GM21576 (cell line): Measurements from ENCODE around the gene PDYN.
"Not testable (repeated sequence)": the region's sequence is repeated elsewhere in the genome, so short reads cannot be mapped to it uniquely, and the experiment has no call there.

Source experiments
- ATAC-seq: cut with Tn5 transposase; IDR thresholded peaks from one replicate; pipeline ENCODE4 v1.9.1; 2021; ENCODE audit warnings: mild to moderate bottlenecking, moderate library complexity; ENCODE audit not compliant: unreplicated experiment

Gene PDYN

DNA sequence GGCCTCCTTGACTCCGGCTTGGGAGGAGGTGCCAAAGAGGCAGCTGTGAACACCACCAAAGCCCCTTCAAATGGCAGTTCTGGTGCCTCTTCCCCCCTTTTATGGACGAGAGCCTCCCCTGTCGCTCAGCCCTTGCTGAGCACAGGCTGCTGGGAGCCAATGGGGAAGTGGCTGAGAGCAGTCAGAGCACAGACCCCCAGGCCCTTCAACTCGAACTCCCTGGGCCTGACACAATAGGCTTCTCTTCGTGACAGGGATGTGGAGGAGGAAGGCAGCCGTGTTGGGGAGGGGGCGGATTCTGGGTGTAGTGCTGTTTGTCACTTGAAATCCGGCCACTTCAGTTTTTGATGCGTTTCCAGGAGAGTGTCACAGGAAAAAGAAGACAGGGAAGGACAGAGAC, at the start of gene PDYN:
Gene PDYN (minus strand): TSS at position 73 of the 400 bp plus-strand sequence. CDS start 10,974 bp downstream, outside the sequence.
- ATAC-seq: no peak

- no peak for ATAC-seq
Measured at GRCh38 chr20:2042400-2042799, 48.5 kb upstream of the PDYN start.

DNA sequence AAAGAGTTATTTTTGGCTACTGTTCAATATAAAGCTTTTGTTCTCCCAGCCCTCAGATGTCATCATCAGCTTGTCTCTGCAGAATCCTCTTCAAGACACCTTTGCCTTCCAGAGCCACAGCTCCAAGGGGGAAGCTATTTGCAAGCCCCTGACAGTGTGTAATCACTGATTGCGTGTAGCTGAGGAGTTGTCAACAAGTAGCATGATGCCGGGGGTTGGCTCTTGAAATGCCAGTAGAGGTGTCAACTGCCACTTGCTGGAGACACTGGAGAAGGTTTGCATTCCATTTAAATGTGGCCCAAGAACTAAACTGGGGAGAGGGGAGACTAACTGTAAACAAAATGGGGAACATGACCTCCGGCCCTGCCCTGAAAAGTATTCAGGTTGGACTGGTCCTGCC, 44.3 kb upstream of the PDYN start:
- no peak for ATAC-seq

- no peak for ATAC-seq
Measured at GRCh38 chr20:2037296-2037914, 43.5 kb upstream of the PDYN start.

DNA sequence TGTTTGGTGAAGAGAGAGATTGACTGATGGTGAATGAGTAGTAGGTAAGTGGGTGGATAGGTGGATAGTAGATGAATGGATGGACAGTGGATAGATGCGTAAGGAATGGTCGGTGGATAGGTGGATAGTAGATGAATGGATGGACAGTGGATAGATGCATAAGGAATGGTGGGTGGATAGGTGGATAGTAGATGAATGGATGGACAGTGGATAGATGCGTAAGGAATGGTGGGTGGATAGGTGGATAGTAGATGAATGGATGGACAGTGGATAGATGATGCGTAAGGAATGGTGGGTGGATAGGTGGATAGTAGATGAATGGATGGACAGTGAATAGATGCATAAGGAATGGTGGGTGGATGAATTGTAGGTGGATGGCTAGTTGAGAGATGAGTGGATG, 42.5 kb upstream of the PDYN start:
- not testable (repeated sequence) for ATAC-seq

- no peak for ATAC-seq
Measured at GRCh38 chr20:2032168-2032567, 38.3 kb upstream of the PDYN start.

GRCh38 chr20:2026514-2026913, 32.7 kb upstream of the PDYN start:
- no peak for ATAC-seq

DNA sequence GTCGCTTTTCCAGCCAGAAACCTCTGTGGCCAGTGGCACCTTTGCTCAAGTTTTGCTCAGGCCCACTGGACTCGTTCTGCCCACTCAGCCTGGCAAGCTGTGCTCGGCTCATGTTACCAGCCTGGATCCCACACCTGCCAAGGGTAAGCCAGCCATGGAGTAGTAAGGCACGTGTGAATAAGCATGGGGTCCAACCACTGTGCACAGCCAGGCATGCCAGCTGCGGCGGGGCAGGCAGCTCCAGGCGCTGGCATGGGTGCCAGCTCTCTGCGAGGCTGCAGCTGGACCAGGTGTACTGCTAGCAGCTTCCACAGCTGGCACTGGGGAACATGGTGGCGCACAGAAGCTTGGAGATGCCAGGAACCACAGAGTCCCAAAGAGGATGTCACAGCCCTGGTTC, 32.1 kb upstream of the PDYN start:
- no peak for ATAC-seq

DNA sequence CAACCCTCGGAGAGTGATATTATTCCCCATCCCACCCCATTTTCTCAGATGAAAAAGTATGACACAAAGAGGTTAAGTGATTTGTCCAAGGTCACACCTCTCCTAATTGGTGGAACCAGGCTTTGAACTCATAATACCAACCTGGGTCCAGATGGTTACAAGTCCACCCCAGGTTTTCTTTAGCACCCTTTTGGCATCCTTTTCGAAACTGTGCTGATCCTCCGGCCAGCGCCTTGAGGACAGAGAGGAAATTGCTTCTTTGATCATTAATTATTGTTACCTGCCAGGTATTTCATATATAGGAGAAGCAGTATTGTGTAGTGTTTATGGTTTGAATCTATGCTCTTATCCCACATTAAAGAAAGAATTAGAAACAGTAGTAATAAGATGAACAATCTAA, 29.3 kb upstream of the PDYN start:
- no peak for ATAC-seq

GRCh38 chr20:2022163-2022562, 28.3 kb upstream of the PDYN start:
- ATAC-seq: no peak

GRCh38 chr20:2010533-2010932, 16.7 kb upstream of the PDYN start:
- ATAC-seq: no peak

DNA sequence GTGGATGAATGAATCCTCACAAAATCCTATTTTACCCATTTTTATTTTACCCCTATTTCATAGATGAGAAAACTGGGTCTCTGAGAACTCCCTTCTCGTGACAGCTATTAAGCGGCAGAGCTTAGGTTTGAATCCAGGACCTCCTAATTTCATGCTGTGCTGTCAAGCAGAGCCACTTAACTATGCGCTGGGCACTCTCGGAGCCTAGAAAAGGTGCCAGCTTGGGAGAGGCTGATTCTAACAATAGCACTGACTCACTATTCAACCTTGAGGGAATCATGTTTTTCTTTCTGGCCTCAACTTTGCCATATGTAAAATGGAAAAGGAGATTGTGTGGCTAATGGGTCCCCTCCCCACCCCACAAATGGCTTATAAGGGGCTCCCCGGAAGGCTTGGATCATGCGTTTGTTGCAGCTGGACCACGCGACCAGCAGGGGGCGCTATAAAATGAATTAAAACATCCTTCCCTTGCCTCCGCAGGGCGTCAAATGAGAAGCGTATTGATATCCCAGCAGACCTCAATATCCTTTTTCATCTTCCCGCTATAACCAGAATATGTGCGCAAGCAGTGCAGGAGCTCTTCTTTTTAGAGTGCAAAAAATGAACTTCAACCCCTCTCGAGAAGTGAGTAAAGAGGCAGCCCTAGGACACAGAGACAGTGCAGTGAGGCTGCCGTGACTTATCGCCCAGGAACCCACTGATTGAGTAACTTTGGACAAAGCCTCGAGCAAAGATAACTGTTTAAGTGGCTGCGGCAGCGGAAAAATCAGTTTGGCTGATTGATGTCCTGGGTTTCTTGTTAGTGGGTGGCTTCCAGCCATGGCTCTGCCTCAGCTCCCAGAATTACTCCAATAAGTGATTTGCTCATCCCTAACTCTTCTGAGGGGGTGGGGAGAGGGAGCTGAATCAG, 12.8 kb upstream of the PDYN start:
- no peak for ATAC-seq

DNA sequence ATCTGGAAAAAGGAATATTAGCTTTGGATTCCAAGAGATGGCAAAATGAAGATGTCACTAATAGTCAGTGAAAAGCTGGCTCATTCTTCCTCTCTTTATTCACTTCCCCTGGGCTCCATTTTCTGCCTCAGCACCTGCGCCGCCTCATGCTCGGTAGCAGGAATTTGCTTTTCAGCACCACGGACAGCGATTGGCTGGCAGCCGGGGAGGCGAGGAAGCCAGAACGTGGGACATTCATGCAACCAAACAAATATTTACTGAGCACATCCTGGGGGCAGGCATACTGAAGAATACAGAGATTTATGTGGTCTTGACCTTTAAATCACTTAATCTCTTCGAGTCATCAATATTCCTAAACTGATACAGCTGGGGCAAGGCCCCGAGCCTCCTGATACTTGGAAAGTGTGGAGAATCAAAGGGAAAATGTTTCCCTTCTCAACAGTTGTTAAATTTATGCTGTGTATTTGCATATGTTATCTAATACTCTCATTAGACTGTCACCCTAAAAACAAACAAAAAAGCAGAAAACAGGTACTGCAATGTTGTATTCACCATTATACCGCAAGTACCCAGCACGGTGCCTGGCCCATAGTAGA, 12.1 kb upstream of the PDYN start:
- no peak for ATAC-seq

- ATAC-seq: no peak
Measured at GRCh38 chr20:2005359-2005758, 11.5 kb upstream of the PDYN start.

- ATAC-seq: no peak
Measured at GRCh38 chr20:2004171-2004570, 10.3 kb upstream of the PDYN start.

DNA sequence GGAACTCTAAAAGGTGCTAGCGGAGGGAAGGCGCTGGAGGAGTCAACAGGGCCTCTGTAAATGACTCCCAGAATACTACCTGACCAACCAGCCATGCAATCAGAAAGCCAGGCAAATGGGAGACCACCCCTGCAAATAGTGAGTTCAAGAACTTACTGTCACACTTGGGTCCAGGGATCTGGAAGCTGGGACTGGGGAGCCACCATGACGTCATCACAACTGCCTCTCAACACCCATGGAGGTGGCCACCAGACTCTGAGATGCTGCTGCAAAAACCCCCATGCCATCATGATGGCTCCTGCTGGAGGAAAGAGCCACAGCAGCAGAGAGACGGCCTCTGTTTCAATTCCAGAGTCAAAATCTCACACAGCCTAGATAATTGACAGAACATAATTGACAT, 8.5 kb upstream of the PDYN start:
- no peak for ATAC-seq

DNA sequence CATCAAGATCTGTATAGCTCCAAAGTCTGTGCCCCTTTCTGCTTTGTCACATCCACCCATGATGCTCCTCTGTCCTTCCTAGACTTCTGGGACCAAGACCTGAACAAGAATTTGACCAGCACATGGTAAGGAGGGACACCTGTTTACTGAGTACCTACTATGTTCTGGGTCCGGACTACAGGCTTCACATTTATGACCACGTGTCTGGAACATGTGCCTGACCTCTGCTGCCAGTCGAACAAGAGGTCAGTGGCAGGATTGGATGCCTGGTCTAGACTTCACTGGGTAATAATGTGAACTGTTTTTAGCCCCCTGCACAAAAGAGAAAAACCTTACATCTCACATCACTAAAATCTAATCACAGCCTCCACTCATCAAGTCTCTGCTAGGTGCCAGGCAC, 7.3 kb upstream of the PDYN start:
- ATAC-seq: no peak

- ATAC-seq: no peak
Measured at GRCh38 chr20:2000285-2000684, 6.4 kb upstream of the PDYN start.

- no peak for ATAC-seq
Measured at GRCh38 chr20:1998715-1999114, 4.9 kb upstream of the PDYN start.

- ATAC-seq: no peak
Measured at GRCh38 chr20:1998193-1998520, 4.3 kb upstream of the PDYN start.

GRCh38 chr20:1997483-1998192, 3.8 kb upstream of the PDYN start:
- no peak for ATAC-seq
